Stimulated activated CD4-positive, alpha-beta T cell treated with anti-CD3 and anti-CD28 coated beads, Interleukin-15, amount 100 ng/mL, for 48 hours (primary cell): ENCODE data around the gene PEAR1.
A peak's percentile ranks its signal among the peaks of the same experiment; 100 is the strongest.
"Not testable (repeated sequence)": the region's sequence is repeated elsewhere in the genome, so short reads cannot be mapped to it uniquely, and the experiment has no call there.

Experiments
- DNase-seq, 2 donors: peaks; one replicate each; pipeline ENCODE4 v3.0.0-alpha.2; 2020; ENCODE audit warnings: low read depth in 2 of 2

PEAR1 gene

DNA sequence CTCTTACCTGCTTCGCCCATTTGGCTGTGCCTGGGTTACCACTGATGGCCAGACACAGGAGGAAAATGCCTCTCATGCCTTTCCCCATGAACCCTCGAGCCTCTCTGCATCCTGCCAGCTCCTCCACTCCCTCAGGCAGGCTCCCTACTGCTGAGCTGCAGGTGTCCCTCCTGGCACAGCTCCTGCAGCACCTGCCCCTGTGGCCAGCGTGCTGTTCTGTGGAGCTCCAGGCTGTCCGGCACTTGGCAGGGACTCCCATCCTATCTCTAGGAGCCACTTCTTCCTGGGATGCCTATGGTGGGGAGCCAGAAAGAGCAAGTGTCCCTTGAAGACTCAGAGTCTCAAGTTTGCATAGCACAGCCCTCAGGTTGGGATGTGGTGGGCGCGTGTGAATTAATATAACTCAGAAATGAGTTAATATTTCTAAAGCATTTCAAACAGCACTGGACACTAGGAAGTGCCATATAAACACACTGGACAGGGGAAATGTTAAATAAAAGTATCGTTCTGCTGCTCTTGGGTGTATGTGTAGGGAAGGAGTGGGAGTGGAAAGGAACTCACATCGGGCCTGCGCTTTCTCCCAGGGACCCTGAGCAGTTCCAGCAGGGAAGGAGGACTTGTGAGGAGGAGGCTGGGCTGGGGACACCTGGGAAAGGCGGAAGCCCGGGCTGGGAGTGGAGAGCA is 29.6 kb downstream of the PEAR1 start:
- DNase-seq, result no peak

DNA sequence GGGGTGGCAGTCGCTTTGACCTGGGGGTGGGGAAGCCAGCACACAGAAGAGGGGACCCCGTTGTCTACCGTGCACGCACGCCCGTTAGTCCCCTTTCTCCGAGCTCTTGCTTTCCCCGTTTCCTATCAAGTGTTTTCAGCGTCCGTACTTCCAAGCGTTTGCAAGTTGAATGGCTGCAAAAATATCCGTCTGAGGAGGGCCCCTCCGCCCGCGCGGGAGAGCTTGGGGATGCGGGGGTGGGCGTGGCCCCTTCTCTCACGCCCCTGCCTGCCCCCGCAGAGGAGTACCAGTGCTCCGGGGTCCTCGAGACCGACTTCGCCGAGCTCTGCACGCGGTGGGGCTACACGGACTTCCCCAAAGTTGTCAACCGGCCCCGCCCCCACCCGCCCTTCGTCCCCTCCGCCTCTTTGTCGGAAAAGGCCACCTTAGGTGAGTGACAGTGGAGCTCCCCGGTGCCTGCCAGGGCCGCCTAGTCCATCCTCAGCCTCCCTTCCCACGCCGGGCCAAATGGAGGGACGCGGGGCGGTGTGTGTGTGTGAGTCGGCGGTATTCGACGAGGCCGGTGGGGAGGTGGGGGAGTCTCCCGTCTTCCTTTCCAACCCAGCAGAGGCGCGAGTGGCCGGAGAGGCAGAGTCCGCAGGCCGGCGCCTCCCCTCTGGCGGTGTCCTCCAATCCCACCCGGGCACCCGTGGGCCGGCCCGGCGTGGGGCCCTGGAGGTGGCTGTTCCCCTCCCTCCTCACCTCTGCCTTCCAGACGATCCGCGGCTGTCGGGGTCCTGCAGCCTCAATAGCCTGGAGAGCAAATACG is 30.4 kb downstream of the PEAR1 start:
- DNase-seq, result no peak

DNA sequence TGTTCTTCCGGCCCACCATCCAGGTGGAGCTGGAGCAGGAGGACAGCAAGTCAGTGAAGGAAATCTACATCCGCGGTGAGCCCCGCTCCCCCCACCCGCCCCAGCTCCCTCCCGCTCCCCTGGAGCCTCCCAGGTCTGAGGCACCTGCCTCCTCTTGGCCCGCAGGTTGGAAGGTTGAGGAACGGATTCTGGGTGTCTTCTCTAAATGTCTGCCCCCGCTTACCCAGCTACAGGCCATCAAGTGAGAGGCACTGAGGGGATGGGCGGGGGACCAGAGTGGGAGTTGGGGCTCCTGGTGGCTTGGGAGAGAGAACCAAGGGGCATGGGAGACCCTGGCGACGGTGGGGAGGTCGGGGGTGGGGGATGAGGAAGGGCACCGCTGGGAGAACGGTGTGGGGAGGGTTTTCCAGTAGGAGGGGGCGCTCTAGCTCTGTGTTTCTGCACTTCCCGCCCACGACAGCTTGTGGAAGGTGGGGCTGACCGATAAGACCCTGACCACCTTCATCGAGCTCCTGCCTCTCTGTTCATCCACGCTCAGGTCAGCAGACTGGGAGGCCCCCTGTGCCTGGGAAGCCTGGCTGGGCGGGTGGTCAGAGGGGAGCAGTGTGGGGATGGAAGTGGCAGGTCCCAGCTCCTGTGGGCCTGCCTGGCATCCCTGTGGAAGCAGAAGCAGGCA is 31.1 kb downstream of the PEAR1 start:
- no peak for DNase-seq

DNA sequence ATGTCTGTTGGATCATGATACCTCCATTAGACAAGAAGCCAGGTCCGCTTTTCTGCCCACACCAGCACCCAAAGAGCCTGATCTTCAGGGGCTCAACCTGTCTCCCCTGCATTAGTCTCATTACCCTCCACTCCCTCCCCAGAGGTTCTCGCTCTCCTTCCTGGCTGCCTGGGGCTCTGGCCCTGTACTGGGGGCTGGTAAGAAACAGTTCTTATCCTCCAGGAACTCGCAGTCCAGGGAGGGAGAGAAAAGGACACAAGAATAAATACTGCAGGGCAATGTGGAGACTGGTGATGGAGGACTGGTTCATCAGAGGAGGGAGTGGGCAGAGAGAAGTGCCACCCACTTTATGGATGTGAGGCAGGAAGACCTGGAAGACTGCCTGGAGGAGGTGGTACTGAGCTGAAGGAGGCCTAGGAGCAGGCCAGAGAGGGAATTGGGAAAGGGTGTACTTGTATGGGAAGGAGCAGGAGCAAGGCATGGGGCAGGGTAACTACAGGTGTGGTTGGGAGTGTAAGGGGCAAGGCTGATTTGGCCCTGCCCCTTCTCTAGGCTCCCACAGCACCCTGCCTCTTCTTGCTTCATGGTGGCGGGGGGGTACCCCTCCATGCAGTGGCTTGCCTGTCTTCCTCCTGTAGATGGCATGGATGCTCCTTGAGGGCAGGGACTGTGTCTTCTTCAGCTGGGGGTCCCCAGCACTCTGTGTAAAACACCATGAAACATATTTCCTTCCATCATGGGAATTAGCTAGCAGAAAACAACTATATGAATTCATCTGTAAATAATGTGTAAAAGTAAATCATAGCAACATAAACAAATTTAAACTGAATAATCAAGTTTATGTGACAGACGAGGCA is 31.9 kb downstream of the PEAR1 start:
- no peak for DNase-seq

DNA sequence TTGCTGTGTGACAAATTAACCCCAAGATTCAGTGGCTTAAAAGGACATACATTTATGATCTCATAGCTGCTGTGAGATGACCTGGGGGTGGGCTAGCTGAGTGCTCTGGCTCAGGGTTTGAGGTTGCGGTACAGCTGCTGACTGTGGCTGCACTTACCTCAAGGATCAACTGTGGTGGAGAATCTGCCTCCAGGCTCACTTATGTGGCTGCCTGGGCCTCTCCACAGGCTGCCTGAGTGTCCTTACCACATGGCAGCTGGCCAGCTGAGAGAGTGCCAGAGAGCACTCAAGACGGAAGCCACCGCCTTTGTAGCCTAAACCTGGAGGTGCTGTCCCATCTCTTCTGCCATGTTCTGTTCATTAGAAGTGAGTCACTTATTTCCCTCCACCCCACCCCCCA is 32.7 kb downstream of the PEAR1 start:
- DNase-seq, result peak; percentile 41 to 43

DNA sequence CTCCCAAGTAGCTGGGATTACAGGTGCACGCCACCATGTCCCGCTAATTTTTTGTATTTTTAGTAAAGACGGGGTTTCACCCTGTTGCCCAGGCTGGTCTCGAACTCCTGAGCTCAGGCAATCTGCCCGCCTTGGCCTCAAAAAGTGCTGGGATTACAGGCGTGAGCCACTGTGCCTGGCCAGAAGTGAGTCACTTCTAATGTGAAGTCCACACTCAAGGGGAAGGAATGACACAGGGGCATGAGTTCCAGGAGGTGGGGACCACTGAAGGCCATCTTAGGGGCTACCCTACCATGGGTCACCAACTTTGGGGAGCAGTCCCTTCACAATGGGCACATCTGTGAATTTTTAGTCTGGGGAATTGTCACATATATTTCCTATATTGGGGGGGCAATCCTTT is 33.2 kb downstream of the PEAR1 start:
- not testable (repeated sequence) for DNase-seq

DNA sequence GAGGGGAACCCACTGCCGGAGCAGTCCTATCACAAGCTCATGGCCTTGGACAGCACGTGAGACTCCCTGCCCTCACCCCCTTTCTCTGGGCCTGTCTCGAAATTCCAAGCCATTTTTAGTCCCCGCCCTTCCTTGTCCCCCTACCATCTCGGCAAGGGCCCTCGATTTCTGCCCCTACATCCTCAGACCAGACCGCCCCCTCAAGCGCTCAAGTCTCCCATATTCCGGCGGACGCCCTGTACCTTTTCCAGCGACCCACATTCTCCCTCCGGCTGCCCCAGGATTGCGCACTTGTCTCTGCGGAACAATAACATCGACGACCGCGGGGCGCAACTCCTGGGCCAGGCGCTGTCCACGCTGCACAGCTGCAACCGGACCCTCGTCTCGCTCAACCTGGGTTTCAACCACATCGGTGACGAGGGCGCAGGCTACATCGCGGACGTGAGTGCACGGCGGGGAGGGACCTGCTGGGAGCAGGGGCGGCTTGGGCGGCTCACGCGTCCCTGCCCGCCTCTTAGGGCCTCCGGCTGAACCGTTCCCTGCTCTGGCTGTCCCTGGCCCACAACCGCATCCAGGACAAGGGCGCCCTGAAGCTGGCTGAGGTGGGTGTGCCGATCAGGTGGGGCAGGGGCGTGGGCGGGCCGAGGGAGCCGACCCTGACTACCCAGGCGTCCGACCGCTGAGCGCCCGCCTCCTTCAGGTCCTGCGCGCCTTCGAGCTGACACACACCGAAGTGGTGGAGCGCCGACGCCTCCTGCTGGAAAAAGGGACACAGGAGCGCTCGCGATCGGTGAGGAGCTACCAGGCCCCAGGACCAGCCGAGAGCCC is 33.9 kb downstream of the PEAR1 start:
- peak; percentile 52 to 63 for DNase-seq

DNA sequence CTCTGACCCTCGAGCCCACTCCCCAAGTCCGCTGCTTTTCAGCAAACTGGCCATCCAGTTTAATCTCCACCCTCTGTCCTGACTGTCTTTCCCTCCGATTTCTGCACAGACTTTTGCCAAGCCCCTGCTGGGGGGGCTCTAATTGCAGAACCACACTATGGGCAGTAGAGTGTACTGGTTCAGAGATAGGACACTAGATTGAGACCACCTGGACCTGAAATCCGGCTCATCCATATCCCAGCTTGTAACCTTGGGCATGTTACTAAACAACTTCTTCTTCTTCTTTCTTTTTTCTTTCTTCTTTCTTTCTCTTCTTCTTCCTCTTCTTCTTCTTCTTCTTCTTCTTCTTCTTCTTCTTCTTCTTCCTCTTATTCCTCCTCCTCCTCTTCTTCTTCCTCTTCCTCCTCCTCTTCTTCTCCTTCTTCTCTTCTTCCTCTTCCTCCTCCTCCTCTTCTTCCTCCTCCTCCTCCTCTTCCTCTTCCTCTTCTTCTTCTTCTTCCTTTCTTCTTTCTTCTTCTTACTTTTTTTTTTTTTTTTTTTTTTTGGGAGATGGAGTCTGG is 34.6 kb downstream of the PEAR1 start:
- DNase-seq, result no peak

DNA sequence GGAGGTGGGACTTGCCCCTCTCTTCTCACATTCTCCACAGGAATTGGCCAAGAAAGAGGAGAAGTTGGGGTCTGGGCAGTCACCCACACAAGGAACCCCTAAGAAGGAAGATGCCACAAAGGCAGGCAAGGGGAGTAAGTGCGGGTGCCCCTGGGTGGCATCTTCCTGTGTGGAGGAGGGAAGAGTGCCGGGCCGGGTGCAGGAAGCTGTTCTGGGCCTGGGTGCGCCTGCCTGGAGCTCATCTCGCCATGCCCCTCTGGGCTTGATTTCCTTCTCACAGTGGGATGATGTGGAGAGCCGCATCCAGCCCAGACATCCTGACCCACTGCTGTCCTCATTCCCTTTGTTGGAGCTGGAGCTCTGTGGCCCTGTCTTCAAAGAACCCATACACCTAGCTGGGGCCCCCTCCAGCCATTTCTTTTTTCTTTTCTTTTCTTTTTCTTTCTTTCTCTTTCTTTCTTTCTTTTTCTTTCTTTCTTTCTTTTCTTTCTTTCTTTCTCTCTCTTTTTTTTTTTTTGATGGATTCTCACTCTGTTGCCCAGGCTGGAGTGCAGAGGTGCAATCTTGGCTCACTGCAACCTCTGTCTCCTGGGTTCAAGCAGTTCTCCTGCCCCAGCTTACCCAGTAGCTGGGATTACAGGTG is 36.2 kb downstream of the PEAR1 start:
- no peak for DNase-seq

DNA sequence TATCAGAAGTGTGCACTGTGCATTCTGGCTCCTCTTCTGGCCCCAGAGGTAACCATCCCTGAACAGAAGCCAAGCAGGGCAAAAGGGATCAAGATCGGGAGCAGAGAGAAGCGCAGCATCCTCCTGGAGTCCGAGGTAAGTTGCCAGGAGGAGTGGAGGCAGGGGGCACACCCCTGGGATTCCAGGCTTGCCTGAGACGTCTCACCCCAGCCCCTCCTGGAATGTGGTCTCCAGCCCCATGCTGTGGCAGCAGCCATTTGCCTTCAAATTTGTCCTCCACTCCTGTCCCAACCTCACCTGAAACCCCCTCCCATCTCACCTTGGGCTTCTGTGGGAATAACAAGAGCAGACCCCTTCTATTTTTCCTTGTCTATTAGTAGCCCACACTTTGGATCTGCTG is 37.0 kb downstream of the PEAR1 start:
- DNase-seq, result no peak

DNA sequence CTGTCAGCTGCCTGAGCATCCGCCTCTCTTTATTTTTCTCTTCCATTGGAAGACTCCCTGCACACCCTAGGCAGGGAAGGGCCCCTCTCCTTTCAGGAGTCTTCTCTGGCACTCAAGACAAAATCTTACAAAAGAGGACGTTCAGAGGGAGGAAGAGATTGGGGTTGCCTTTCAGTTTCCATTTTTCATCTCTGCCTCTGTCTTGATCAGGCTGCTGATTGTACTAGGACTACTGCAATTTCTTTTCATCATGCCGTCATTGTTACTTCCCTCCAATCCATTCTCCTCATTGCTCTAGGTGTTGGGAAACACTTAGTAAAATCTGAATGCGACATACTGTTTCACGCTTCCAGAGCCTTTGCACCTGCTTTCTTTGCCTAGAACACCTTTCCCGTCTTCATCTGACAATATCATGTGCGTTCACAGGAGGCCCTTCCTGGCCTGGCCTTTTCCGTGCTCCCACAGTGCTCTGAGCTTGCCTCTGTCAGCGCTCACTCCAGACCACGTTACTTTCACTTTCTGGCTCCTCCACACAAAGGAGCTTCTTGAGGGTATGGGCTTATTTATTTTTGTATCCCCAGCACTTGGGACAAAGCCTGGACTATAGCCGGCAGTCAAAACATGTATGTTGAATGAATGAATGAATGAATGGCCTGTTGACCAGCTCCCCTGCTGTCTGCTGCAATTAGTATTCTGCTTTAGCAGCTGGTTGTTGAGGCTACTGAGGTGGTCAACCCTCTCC is 37.9 kb downstream of the PEAR1 start:
- DNase-seq, result no peak

DNA sequence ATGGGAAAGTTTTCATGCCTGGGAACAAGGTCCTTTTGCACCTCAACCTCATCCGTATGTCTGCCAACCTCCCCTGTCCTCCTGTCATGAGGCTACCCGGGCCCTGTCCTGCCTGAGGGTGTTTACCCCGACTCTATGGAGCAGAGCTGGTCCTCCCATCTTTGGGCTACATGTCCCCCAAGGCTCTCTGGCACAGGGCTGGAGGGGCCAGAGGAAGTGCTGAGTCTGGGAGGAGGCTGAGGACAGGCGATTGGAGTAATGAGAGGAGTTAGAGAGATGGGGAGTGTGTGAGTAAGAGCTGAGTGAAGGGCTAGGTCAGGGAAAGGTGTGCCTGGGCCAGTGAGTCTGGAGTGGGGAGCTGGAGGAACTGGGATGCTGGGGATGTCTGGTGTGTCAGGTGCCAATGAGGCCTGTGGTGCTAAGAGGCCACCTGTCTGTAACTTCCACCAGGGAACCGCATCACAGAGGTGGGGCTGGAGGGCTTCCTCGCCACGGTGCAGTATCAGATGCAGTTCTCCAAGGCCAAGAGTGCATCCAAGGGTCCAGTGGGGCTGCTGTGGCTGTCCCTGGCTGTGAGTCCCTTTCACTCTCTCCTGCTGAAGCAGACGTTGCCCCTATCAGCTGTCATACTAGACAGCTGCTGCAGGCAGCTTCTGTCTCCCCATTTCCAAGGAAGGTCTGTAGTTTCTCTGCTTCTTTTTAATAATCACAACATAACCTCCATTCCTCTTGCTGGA is 38.6 kb downstream of the PEAR1 start:
- DNase-seq, result no peak

DNA sequence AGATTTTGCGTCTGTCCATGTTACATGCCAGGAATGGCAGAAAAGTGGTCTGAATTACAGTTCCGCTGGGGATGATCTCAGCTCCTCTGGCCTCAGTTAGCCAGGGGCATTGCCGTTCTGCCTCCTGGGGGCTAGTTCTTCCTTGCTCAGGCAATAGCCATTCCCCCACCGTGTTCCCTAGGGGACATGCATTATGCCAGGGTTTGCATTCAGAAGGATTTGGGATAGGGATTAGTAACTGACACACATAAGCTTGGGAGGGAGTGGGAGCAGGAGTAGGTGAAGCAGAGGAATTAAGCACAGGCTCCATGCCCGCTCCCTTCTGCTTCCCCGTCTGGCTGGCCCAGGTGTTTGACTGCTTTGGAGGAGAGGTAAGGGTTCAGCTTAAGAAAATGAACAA is 39.6 kb downstream of the PEAR1 start:
- no peak for DNase-seq

DNA sequence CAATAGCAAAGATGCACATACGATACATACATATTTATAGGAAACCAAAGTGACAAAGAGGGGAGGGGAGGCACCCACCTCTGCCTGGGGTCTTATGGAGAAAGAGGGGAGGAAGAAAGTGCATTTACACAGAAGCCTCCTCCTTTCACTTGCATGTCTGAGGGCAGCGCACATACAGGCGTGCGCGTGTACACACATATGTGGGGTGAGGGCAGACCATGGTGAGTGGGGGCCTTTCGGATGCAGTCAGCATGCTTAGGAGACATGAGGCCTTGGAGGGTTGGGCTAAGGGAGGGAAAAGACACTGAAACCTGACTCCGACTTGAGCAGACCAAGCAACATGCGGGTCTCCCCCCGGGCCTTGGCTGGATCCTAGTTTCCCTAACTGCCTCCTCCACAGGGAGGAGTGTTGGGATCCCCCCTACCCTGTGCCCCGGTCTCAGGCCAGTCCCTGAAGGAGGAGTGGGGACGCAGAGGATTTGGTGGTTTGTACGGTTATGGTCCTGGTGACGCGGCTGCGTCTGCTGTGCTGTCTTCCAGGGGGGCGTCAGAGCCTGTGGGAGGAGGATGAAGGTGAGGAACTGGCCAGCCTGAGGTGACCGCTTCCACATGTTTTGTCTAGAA is 42.1 kb downstream of the PEAR1 start:
- no peak for DNase-seq

DNA sequence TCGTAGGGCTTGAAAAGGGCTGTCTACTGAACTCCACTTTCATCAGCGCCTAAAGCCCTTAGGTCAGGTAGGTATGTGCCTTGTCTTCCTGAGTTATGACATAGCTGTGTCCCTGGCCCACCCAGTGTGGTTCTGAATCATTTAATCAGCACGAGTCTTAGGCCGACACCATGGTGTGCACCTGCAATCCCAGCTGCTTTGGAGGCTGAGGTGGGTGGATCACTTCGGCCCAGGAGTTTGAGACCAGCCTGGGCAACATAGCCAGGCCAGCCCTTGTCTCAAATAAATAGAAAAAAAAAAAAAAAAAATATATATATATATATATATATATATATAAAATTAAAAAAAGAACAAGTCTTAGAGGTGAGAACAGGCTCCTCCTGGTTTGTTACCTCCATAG is 42.7 kb downstream of the PEAR1 start:
- no peak for DNase-seq

DNA sequence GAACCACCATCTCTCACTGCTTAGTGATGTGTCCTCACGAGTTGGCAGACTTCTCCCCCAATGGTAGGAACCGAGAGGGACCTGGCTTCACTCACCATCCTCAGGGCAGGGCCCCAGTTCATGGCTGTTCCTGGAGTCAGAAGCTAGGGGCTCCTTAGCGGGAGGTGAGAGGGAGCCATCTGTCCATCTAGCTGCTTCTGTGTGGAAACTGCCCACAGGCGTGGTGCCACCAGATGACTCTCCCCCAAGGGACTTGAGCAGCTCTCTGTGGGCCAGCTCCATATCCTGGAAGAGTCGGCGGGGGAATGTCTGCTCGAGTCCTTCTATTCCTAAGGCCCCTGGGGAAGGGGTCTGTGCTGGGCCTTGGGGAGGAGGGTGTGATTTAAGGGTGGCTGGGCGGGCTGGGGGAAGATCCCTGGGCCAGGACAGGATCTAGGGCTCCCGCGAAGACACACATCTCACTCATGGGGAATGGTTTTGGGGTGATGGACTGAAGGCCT is 43.3 kb downstream of the PEAR1 start:
- DNase-seq, result no peak

DNA sequence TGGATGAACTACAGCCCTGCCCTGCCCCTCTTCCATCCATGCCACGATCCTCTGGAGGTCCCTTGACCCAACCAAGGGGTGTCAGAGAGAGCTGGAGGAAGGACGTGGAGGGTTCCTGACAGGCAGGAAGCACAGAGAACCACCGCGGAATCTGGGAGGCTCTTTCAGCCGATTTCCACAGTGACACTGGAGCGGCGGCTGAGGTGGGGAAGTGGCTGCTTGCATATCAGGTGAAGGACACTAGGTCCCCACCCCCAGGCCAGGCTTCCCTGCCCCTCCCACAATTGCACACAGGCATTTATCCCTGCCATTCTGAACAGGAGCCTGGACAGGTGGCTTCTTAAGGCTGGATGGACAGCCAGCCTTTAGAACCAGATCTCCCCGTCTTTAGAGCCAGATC is 44.4 kb downstream of the PEAR1 start:
- DNase-seq, result no peak

DNA sequence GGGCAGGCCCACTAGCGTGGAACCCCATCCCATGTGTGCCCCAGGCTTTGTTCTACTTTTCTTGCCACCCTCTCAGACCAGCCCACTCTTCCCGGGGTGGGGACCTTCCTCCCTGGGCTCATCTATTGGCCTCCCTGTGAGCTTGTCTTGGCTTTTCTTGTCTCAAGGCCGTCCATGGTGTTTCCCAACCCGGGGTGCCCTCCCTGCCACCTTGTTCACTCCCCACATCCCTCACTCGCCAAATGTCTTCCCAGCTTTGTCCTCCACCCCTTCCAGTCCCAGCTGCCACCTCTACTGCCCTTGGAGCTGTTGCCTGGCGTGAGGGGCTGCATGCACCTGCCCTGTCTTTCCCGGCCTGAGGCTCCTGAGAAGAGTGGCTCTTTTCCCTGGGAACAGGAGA is 45.3 kb downstream of the PEAR1 start:
- no peak for DNase-seq
